ENCODE data around the gene CACNA1E.

The CACNA1E gene

GRCh38 chr1:181746224-181746623, 262.9 kb downstream of the CACNA1E start:
- H3K9me3 Mint-ChIP-seq: no peaks in the 10 kb centered on the region
- no peaks in the 10 kb centered on the region for H3K27me3 Mint-ChIP-seq (ENCODE audit: low read depth)
- no peak for TF ChIP-seq CTCF (IDR thresholded peaks at IDR 0.05; ENCODE audit: unreplicated experiment in 3 of 3)

GRCh38 chr1:181748013-181748412, 264.7 kb downstream of the CACNA1E start:
- Mint-ChIP-seq H3K36me3 (ENCODE audit: low read depth) (no peaks in the 10 kb centered on the region), H3K9me3 (no peaks in the 10 kb centered on the region), H3K4me1 (no peaks in the 10 kb centered on the region), H3K4me3 (no peak overlapping the region), H3K27me3 (ENCODE audit: low read depth) (peaks cover 8% of the 10 kb centered on the region), H3K27ac (no peak overlapping the region)
- TF ChIP-seq CTCF (IDR thresholded peaks at IDR 0.05; ENCODE audit: unreplicated experiment in 3 of 3): no peak

More at GRCh38 chr1:181746224-181746623, 262.9 kb downstream of the CACNA1E start:
- H3K4me1 Mint-ChIP-seq: peaks cover 7% of the 10 kb centered on the region
- H3K4me3 Mint-ChIP-seq: no peak overlapping the region
- no peak overlapping the region for H3K27ac Mint-ChIP-seq
- H3K36me3 Mint-ChIP-seq (ENCODE audit: low read depth): no peaks in the 10 kb centered on the region

GRCh38 chr1:181754103-181754502, 270.8 kb downstream of the CACNA1E start:
- H3K4me3 Mint-ChIP-seq: no peak overlapping the region
- H3K36me3 Mint-ChIP-seq (ENCODE audit: low read depth): no peaks in the 10 kb centered on the region
- H3K27ac Mint-ChIP-seq: no peak overlapping the region
- TF ChIP-seq CTCF (IDR thresholded peaks at IDR 0.05; ENCODE audit: unreplicated experiment in 3 of 3): no peak
- no peaks in the 10 kb centered on the region for H3K4me1 Mint-ChIP-seq
- peaks cover 8% of the 10 kb centered on the region for H3K27me3 Mint-ChIP-seq (ENCODE audit: low read depth)
- H3K9me3 Mint-ChIP-seq: no peaks in the 10 kb centered on the region

- no peak for TF ChIP-seq CTCF (IDR thresholded peaks at IDR 0.05; ENCODE audit: unreplicated experiment in 3 of 3)
- Mint-ChIP-seq H3K4me3 (no peak overlapping the region), H3K9me3 (no peaks in the 10 kb centered on the region), H3K27me3 (ENCODE audit: low read depth) (no peaks in the 10 kb centered on the region), H3K27ac (no peak overlapping the region), H3K36me3 (ENCODE audit: low read depth) (no peaks in the 10 kb centered on the region), H3K4me1 (no peaks in the 10 kb centered on the region)
These were observed 276.2 kb downstream of the CACNA1E start for GRCh38 chr1:181759481-181759880.

GRCh38 chr1:181763736-181764135, 280.4 kb downstream of the CACNA1E start:
- Mint-ChIP-seq H3K36me3 (ENCODE audit: low read depth) (no peaks in the 10 kb centered on the region), H3K9me3 (no peaks in the 10 kb centered on the region), H3K27ac (no peak overlapping the region), H3K4me1 (no peaks in the 10 kb centered on the region), H3K27me3 (ENCODE audit: low read depth) (peaks cover 5% of the 10 kb centered on the region), H3K4me3 (no peak overlapping the region)
- TF ChIP-seq CTCF (IDR thresholded peaks at IDR 0.05; ENCODE audit: unreplicated experiment in 3 of 3): no peak

GRCh38 chr1:181765451-181766026, 282.2 kb downstream of the CACNA1E start:
- Mint-ChIP-seq H3K4me3 (no peak overlapping the region), H3K9me3 (no peaks in the 10 kb centered on the region), H3K4me1 (no peaks in the 10 kb centered on the region)

More at GRCh38 chr1:181765451-181766026, 282.2 kb downstream of the CACNA1E start:
- H3K27me3 Mint-ChIP-seq (ENCODE audit: low read depth): peaks cover 5% of the 10 kb centered on the region
- no peaks in the 10 kb centered on the region for H3K36me3 Mint-ChIP-seq (ENCODE audit: low read depth)
- TF ChIP-seq CTCF (IDR thresholded peaks at IDR 0.05; ENCODE audit: unreplicated experiment in 3 of 3): no peak
- H3K27ac Mint-ChIP-seq: no peak overlapping the region

Measured in nephron (organoid).